K562 treated with DMSO at 1 percent for 24 hours (cell line): ENCODE results near the gene CNPY2. TPM values are rescaled to one million over a fixed set of nuclear protein-coding genes. Genes with fewer than 3 reads are reported as not detected.

ENCODE experiments used
- total RNA-seq: library from RNA; unstranded; fragments of 300-600 nt; gene quantifications from 2 replicates; pipeline ENCODE4 v1.2.3, GENCODE V29; 2022; ENCODE audit warnings: low read depth; ENCODE audit not compliant: insufficient read depth

CNPY2 gene
- 88.9 and 95.2 TPM in 2 replicates for total RNA-seq

GRCh38 chr12:56315622-56316473 lies at the start of gene CNPY2:
CNPY2 (minus strand) TSS chr12:56315988; CDS start chr12:56315217, 771 bp downstream.

GRCh38 chr12:56362130-56363059 lies 46.6 kb upstream of the CNPY2 start, which contains the start of gene APOF:
APOF (minus strand) TSS chr12:56362857; CDS start chr12:56362745, 112 bp downstream.

GRCh38 chr12:56359851-56360767 lies 44.3 kb upstream of the CNPY2 start, which contains the start of gene STAT2:
STAT2 (minus strand) TSS chr12:56360107; CDS start chr12:56356571, 3,536 bp downstream.

GRCh38 chr12:56338308-56339157 lies 22.7 kb upstream of the CNPY2 start, which contains the start of gene IL23A:
IL23A (plus strand) TSS chr12:56338884; CDS start chr12:56339045, 161 bp downstream.

GRCh38 chr12:56333679-56334489 lies 18.1 kb upstream of the CNPY2 start, which contains the start of gene PAN2:
PAN2 (minus strand) TSS chr12:56334000; CDS start chr12:56333094, 906 bp downstream.

GRCh38 chr12:56299853-56300643 lies 15.7 kb downstream of the CNPY2 start, which contains the start of gene CS:
CS (minus strand) TSS chr12:56300330; CDS start chr12:56300201, 129 bp downstream.

GRCh38 chr12:56266693-56267442 lies 48.9 kb downstream of the CNPY2 start, which contains the start of gene COQ10A:
COQ10A (plus strand) TSS chr12:56266942; CDS start chr12:56267119, 177 bp downstream.

Other genes with a start within 250 kb of the CNPY2 start
- gene ERBB3, start 235.8 kb downstream of the CNPY2 start, total RNA-seq, result 6.3 TPM in 2 replicates
- 161 and 163 TPM in 2 replicates for gene PA2G4, start 211.4 kb downstream of the CNPY2 start, total RNA-seq
- 3,973 and 4,172 TPM in 2 replicates for gene RPL41, start 199.4 kb downstream of the CNPY2 start, total RNA-seq
- gene ZC3H10, start 197.7 kb downstream of the CNPY2 start, total RNA-seq, result 3.5 and 4.6 TPM in 2 replicates
- 146 and 181 TPM in 2 replicates for gene ESYT1, start 187.7 kb downstream of the CNPY2 start, total RNA-seq
- gene MYL6B, start 163.4 kb downstream of the CNPY2 start, total RNA-seq, result 42.6 and 50.4 TPM in 2 replicates
- 963 and 965 TPM in 2 replicates for gene MYL6, start 157.6 kb downstream of the CNPY2 start, total RNA-seq
- 75.9 and 76.4 TPM in 2 replicates for gene SMARCC2, start 126.5 kb downstream of the CNPY2 start, total RNA-seq
- gene RNF41, start 94.1 kb downstream of the CNPY2 start, total RNA-seq, result 50.0 and 51.1 TPM in 2 replicates
- 47.7 and 52.8 TPM in 2 replicates for gene NABP2, start 91.6 kb downstream of the CNPY2 start, total RNA-seq
- not detected in 2 replicates for gene SLC39A5, start 85.9 kb downstream of the CNPY2 start, total RNA-seq
- 28.5 and 29.8 TPM in 2 replicates for gene ANKRD52, start 57.6 kb downstream of the CNPY2 start, total RNA-seq
- 46.4 and 47.3 TPM in 2 replicates for gene COQ10A, start 49.0 kb downstream of the CNPY2 start, total RNA-seq
- gene CS, start 15.7 kb downstream of the CNPY2 start, total RNA-seq, result 151 and 158 TPM in 2 replicates
- gene PAN2, start 18.0 kb upstream of the CNPY2 start, total RNA-seq, result 29.3 and 34.1 TPM in 2 replicates
- gene IL23A, start 22.9 kb upstream of the CNPY2 start, total RNA-seq, result 15.3 and 19.8 TPM in 2 replicates
- gene STAT2, start 44.1 kb upstream of the CNPY2 start, total RNA-seq, result 52.4 and 61.2 TPM in 2 replicates
- not detected in 2 replicates for gene APOF, start 46.9 kb upstream of the CNPY2 start, total RNA-seq
- gene TIMELESS, start 133.4 kb upstream of the CNPY2 start, total RNA-seq, result 42.8 and 43.4 TPM in 2 replicates
- gene MIP, start 138.7 kb upstream of the CNPY2 start, total RNA-seq, result not detected in 2 replicates
- 1.1 and 1.4 TPM in 2 replicates for gene SPRYD4, start 152.6 kb upstream of the CNPY2 start, total RNA-seq
- gene GLS2, start 172.2 kb upstream of the CNPY2 start, total RNA-seq, result 0.29 TPM in 1 of 2 replicates, not detected in the other
- gene RBMS2, start 205.8 kb upstream of the CNPY2 start, total RNA-seq, result 0.86 and 2.5 TPM in 2 replicates